GM18499 (cell line): ENCODE measurements around the gene SRPK3.

Experiments
- ATAC-seq: cut with Tn5 transposase; IDR thresholded peaks from one replicate; pipeline ENCODE4 v1.9.1; 2021; ENCODE audit warnings: moderate number of reproducible peaks; ENCODE audit not compliant: insufficient read depth, unreplicated experiment

Gene SRPK3

GRCh38 chrX:153769865-153770600 is 10.8 kb upstream of the SRPK3 start:
- ATAC-seq = no peak

- no peak for ATAC-seq
Observed at GRCh38 chrX:153770601-153771414, 10.0 kb upstream of the SRPK3 start.

GRCh38 chrX:153771415-153772315 is 9.2 kb upstream of the SRPK3 start:
- ATAC-seq = no peak

GRCh38 chrX:153772316-153773217 is 8.3 kb upstream of the SRPK3 start:
- no peak for ATAC-seq

- no peak for ATAC-seq
Observed at GRCh38 chrX:153773218-153773611, 7.6 kb upstream of the SRPK3 start.

GRCh38 chrX:153773741-153774575 is 6.9 kb upstream of the SRPK3 start:
- no peak for ATAC-seq

- ATAC-seq = no peak
Observed at GRCh38 chrX:153774576-153775292, 6.1 kb upstream of the SRPK3 start.

- ATAC-seq = no peak
Observed at GRCh38 chrX:153775293-153776119, 5.3 kb upstream of the SRPK3 start.

GRCh38 chrX:153776120-153776599 is 4.7 kb upstream of the SRPK3 start:
- no peak for ATAC-seq

GRCh38 chrX:153776611-153777045 is 4.2 kb upstream of the SRPK3 start:
- no peak for ATAC-seq

- ATAC-seq = no peak
Observed at GRCh38 chrX:153777261-153778090, 3.4 kb upstream of the SRPK3 start.

GRCh38 chrX:153778181-153778580 is 2.7 kb upstream of the SRPK3 start:
- no peak for ATAC-seq

- no peak for ATAC-seq
Observed at GRCh38 chrX:153778684-153779101, 2.1 kb upstream of the SRPK3 start.

GRCh38 chrX:153779891-153780677 is 757 bp upstream of the SRPK3 start:
- ATAC-seq = no peak

GRCh38 chrX:153781428-153782047 is 697 bp downstream of the SRPK3 start:
- no peak for ATAC-seq
